Endothelial cell of umbilical vein (primary cell): Measurements from ENCODE around the gene SERPINA6. TPM values are rescaled to one million over a fixed set of nuclear protein-coding genes. Genes with fewer than 3 reads are reported as not detected.

Experiments used
- BruUV-seq: library from RNA; stranded (reverse); fragments of 400-500 nt; replicated peaks from 2 replicates; lab custom pipeline; 2021; lab: Mats Ljungman, UMichigan
- CTCF ChIA-PET: fragments of 300-600, 350-600 bp; sonication (Branson Sonifier 250); formaldehyde crosslinking; loops from one replicate; lab custom pipeline; 2021; ENCODE audit warnings: antibody characterized with exemption, inconsistent platforms; lab: Charles Lee
- POLR2A ChIA-PET: fragments of 300-600, 350-600 bp; sonication (Branson Sonifier 250); formaldehyde crosslinking; loops from one replicate; lab custom pipeline; 2021; ENCODE audit warnings: antibody characterized with exemption, inconsistent platforms; lab: Charles Lee
- DNase-seq: peaks from one replicate; pipeline ENCODE4 v3.0.0-alpha.2; 2011; ENCODE audit warnings: low read depth, low spot score
- FAIRE-seq: peaks from 2 replicates; lab custom pipeline; 2011; peaks lifted over from hg19 to GRCh38; lab: Jason Lieb, UNC
- H2AFZ ChIP-seq: 2 replicates; pipeline ENCODE4 v1.6.0; 2012; ENCODE audit warnings: low read depth, low read length, control low read depth, inconsistent platforms
- H3K27ac ChIP-seq: 2 replicates; pipeline ENCODE4 v1.5.1; 2011; ENCODE audit warnings: low read depth, mild to moderate bottlenecking, control low read depth, low read length, moderate library complexity; ENCODE audit not compliant: insufficient read depth
- H3K27me3 ChIP-seq, 2 experiments: 2 replicates each; pipeline versions ENCODE4 v1.6.0 to v1.6.1; 2011; ENCODE audit warnings: low read length in 2 of 2, mixed read lengths in 1 of 2; ENCODE audit not compliant: control insufficient read depth in 2 of 2, insufficient read depth in 2 of 2
- H3K36me3 ChIP-seq, 2 experiments: 2 replicates in 1 of 2; 3 replicates in 1 of 2; pipeline ENCODE4 v1.5.1; 2011; ENCODE audit warnings: low read length in 2 of 2, mild to moderate bottlenecking in 1 of 2, moderate library complexity in 1 of 2; ENCODE audit not compliant: control insufficient read depth in 2 of 2, insufficient read depth in 2 of 2; ENCODE audit errors: extremely low read depth in 1 of 2
- H3K4me1 ChIP-seq: 3 replicates; pipeline ENCODE4 v1.5.1; 2011; ENCODE audit warnings: mild to moderate bottlenecking, low read length; ENCODE audit not compliant: control insufficient read depth, insufficient read depth; ENCODE audit errors: extremely low read depth
- H3K4me2 ChIP-seq: 2 replicates; pipeline ENCODE4 v1.6.1; 2011; ENCODE audit warnings: low read length, control low read depth, mixed read lengths; ENCODE audit not compliant: insufficient read depth
- H3K4me3 ChIP-seq, 3 experiments: fragments of 200-600 bp in 1 of 3; sonication (generic), shearing (Covaris generic) in 1 of 3; replicated peaks in 1 of 3; 2 replicates each; pipeline ENCODE4 v1.5.1; 2011 to 2016; ENCODE audit warnings: control low read depth in 3 of 3, low read length in 3 of 3, mild to moderate bottlenecking in 2 of 3, inconsistent platforms in 1 of 3, low read depth in 1 of 3, moderate library complexity in 1 of 3; ENCODE audit not compliant: insufficient read depth in 1 of 3
- H3K79me2 ChIP-seq: 2 replicates; pipeline ENCODE4 v1.6.0; 2012; ENCODE audit warnings: low read length, inconsistent platforms; ENCODE audit not compliant: control insufficient read depth, insufficient read depth
- H3K9ac ChIP-seq: replicated peaks from 2 replicates; pipeline ENCODE3; 2011; ENCODE audit warnings: low read length, control low read depth; ENCODE audit not compliant: insufficient read depth; ENCODE audit errors: extremely low read depth
- H3K9me1 ChIP-seq: replicated peaks from 3 replicates; pipeline ENCODE4 v1.6.0; 2011; ENCODE audit warnings: mild to moderate bottlenecking, low read length; ENCODE audit not compliant: control insufficient read depth, insufficient read depth; ENCODE audit errors: extremely low read depth
- H3K9me3 ChIP-seq: replicated peaks from 2 replicates; pipeline ENCODE4 v1.5.1; 2012; ENCODE audit warnings: low read length, inconsistent platforms; ENCODE audit not compliant: control insufficient read depth, insufficient read depth
- H4K20me1 ChIP-seq: replicated peaks from 2 replicates; pipeline ENCODE3; 2011; ENCODE audit warnings: mild to moderate bottlenecking, low read length; ENCODE audit not compliant: control insufficient read depth, insufficient read depth; ENCODE audit errors: extremely low read depth
- CTCF ChIP-seq, 2 donors: IDR thresholded peaks; 1 replicate in 1 of 2; 2 replicates in 1 of 2; pipeline ENCODE4 v1.5.1; 2011; ENCODE audit warnings: low read length in 2 of 2, mild to moderate bottlenecking in 2 of 2, moderate library complexity in 2 of 2, control low read depth in 1 of 2, inconsistent platforms in 1 of 2, low read depth in 1 of 2; ENCODE audit not compliant: insufficient read depth in 1 of 2; ENCODE audit errors: extremely low read depth in 1 of 2
- EZH2 ChIP-seq: IDR thresholded peaks from 2 replicates; pipeline ENCODE4 v1.6.1; 2012; ENCODE audit warnings: borderline replicate concordance, low read depth, mild to moderate bottlenecking, moderate library complexity, low read length, inconsistent platforms; ENCODE audit not compliant: severe bottlenecking
- FOS ChIP-seq: IDR thresholded peaks from 2 replicates; pipeline ENCODE4 v1.6.1; 2011; ENCODE audit warnings: mild to moderate bottlenecking, low read length, moderate library complexity, borderline replicate concordance; ENCODE audit not compliant: insufficient read depth
- GATA2 ChIP-seq: IDR thresholded peaks from 2 replicates; pipeline ENCODE4 v1.7.0; 2011; ENCODE audit warnings: low read depth, mild to moderate bottlenecking, moderate library complexity, mixed read lengths, low read length; ENCODE audit not compliant: insufficient read length, insufficient read depth
- JUN ChIP-seq: IDR thresholded peaks from 2 replicates; pipeline ENCODE4 v1.6.1; 2011; ENCODE audit warnings: borderline replicate concordance, low read depth; ENCODE audit not compliant: insufficient read length, insufficient read depth
- MYC ChIP-seq: IDR thresholded peaks from one replicate; pipeline ENCODE4 v1.6.1; 2011; ENCODE audit warnings: mild to moderate bottlenecking, low read depth, low read length
- POLR2A ChIP-seq: IDR thresholded peaks from 2 replicates; pipeline ENCODE4 v1.6.1; 2012; ENCODE audit warnings: low read depth, mild to moderate bottlenecking, control low read depth, low read length
- POLR2AphosphoS5 ChIP-seq: IDR thresholded peaks from 2 replicates; pipeline ENCODE4 v1.6.1; 2012; ENCODE audit warnings: low read depth, mild to moderate bottlenecking, control low read depth, low read length, moderate library complexity; ENCODE audit not compliant: insufficient read depth
- dilution Hi-C: fragments of 300-500 bp; cut with MboI; formaldehyde crosslinking; loops from one replicate; pipeline ENCODE4 v1.15.0; 2019; ENCODE audit warnings: low sequenced_read_pairs; ENCODE audit not compliant: extremely low pct_ligation_motif_present
- intact Hi-C: fragments of 100-400 bp; cut with micrococcal nuclease; formaldehyde crosslinking; loops from one replicate; pipeline ENCODE4 v1.10.0; 2022
- polyA plus RNA-seq, 4 experiments: library from polyadenylated mRNA; depleted of rRNA in 3 of 4; stranded (reverse) in 3 of 4; unstranded in 1 of 4; fragments of >200 nt; gene quantifications; 2 replicates each; pipeline versions ENCODE4 v1.2.1 to v1.2.3, GENCODE V29; 2011 to 2012; ENCODE audit warnings: missing spikeins in 1 of 4
- total RNA-seq: library from RNA; stranded (reverse); gene quantifications from 2 replicates; pipeline ENCODE4 v1.2.3, GENCODE V29; 2021
- TF ChIP-seq, protein P1 (sequence below): IDR thresholded peaks from 2 replicates; pipeline ENCODE4 v1.6.1; 2011; ENCODE audit not compliant: insufficient read depth, insufficient read length

SERPINA6 gene
- total and polyA plus RNA-seq, 2 donors (not counting 3 experiments of a cell fraction or from before 2014, with no cell fraction given), result not detected

GRCh38 chr14:94332063-94332583 is 9.0 kb upstream of the SERPINA6 start:
- no peaks in the 10 kb centered on the region for H3K36me3 ChIP-seq
- no peaks in the 10 kb centered on the region for H3K4me1 ChIP-seq
- no peak overlapping the region for H3K4me2 ChIP-seq
- CTCF ChIA-PET, result no interaction called here
- H3K27ac ChIP-seq, result no peak overlapping the region
- FAIRE-seq (no peak), DNase-seq (no peak)
- no peaks in the 10 kb centered on the region for H4K20me1 ChIP-seq
- dilution Hi-C loops (no loop called here), intact Hi-C loops (no loop called here)
- H3K4me3 ChIP-seq, result no peak overlapping the region
- POLR2A ChIA-PET, result no interaction called here
- no peak overlapping the region for H2AFZ ChIP-seq
- no peaks in the 10 kb centered on the region for H3K27me3 ChIP-seq
- BruUV-seq, result no TSS peak
- TF ChIP-seq MYC (no peak), POLR2A (no peak), FOS (no peak), POLR2AphosphoS5 (no peak), EZH2 (no peak), GATA2 (no peak), JUN (no peak), CTCF (IDR thresholded peaks at IDR 0.05; ENCODE audit: extremely low read depth in 1 of 2, insufficient read depth in 1 of 2, low read depth in 1 of 2, low read length in 2 of 2) (no peak)
- TF ChIP-seq, protein P1, sequence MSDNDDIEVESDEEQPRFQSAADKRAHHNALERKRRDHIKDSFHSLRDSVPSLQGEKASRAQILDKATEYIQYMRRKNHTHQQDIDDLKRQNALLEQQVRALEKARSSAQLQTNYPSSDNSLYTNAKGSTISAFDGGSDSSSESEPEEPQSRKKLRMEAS, result no peak
- H3K9ac ChIP-seq, result no peak overlapping the region
- peaks cover 2% of the 10 kb centered on the region for H3K9me3 ChIP-seq
- H3K9me1 ChIP-seq, result no peaks in the 10 kb centered on the region
- no peaks in the 10 kb centered on the region for H3K79me2 ChIP-seq
